HepG2 (cell line): Measurements from ENCODE around the gene COLGALT1. TPM values are rescaled to one million over a fixed set of nuclear protein-coding genes. Genes with fewer than 3 reads are reported as not detected.
A peak's percentile ranks its signal among the peaks of the same experiment; 100 is the strongest.

Source experiments
- ATAC-seq: fragments of 200-7000 bp; cut with Tn5 transposase; 3 replicates; pipeline ENCODE4 v1.9.1; 2020; ENCODE audit warnings: mild to moderate bottlenecking, moderate library complexity
- BruUV-seq: library from RNA; stranded (reverse); fragments of 400-500 nt; replicated peaks from 2 replicates; lab custom pipeline; 2021; lab: Mats Ljungman, UMichigan
- CTCF ChIA-PET: fragments of 300-600 bp; formaldehyde crosslinking; extraction: SDS; loops from one replicate; lab custom pipeline; 2021; ENCODE audit warnings: low total read pairs, inconsistent platforms, low intra/inter-chr PET ratio; lab: Yijun Ruan, JAX
- POLR2A ChIA-PET: fragments of 350-600 bp; sonication (Branson Sonifier 250); formaldehyde crosslinking; loops from one replicate; lab custom pipeline; 2020; ENCODE audit warnings: antibody characterized with exemption, inconsistent platforms; lab: Yijun Ruan, JAX
- DNase-seq: peaks from one replicate; pipeline ENCODE4 v3.0.0-alpha.2; 2015; ENCODE audit warnings: low spot score
- FAIRE-seq: peaks from 3 replicates; lab custom pipeline; 2011; peaks lifted over from hg19 to GRCh38; lab: Jason Lieb, UNC
- H2AFZ ChIP-seq: one replicate; pipeline ENCODE4 v1.6.1; 2011; ENCODE audit warnings: low read length, inconsistent platforms
- H3K27ac ChIP-seq: fragments of 300-600 bp; 3 replicates; pipeline ENCODE4 v1.8.0; 2011; ENCODE audit warnings: mixed run types, mild to moderate bottlenecking, mixed read lengths, low read length, inconsistent platforms; ENCODE audit not compliant: insufficient read depth; ENCODE audit errors: extremely low read length
- H3K27me3 ChIP-seq, 2 experiments: fragments of 200-600 bp in 1 of 2; 2 replicates in 1 of 2; 3 replicates in 1 of 2; pipeline versions ENCODE4 v1.6.0 to v1.8.0; 2011; ENCODE audit warnings: low read length in 2 of 2, mild to moderate bottlenecking in 2 of 2, moderate library complexity in 2 of 2, inconsistent platforms in 1 of 2; ENCODE audit not compliant: insufficient read depth in 2 of 2, control insufficient read depth in 1 of 2
- H3K36me3 ChIP-seq, 2 experiments: fragments of 200-600 bp in 1 of 2; replicated peaks in 1 of 2; 2 replicates in 1 of 2; 3 replicates in 1 of 2; pipeline versions ENCODE4 v1.5.1 to v1.8.0; 2011; ENCODE audit warnings: low read length in 2 of 2, inconsistent platforms in 1 of 2; ENCODE audit not compliant: insufficient read depth in 2 of 2, control insufficient read depth in 1 of 2
- H3K4me1 ChIP-seq: 2 replicates; pipeline ENCODE4 v1.5.1; 2012; ENCODE audit warnings: low read length, inconsistent platforms; ENCODE audit not compliant: insufficient read depth
- H3K4me2 ChIP-seq: 2 replicates; pipeline ENCODE4 v1.6.0; 2011; ENCODE audit warnings: low read depth, low read length, inconsistent platforms
- H3K4me3 ChIP-seq, 3 experiments: fragments of 200-600 bp in 1 of 3; sonication (generic), shearing (Covaris generic) in 1 of 3; replicated peaks in 1 of 3; 2 replicates each; pipeline ENCODE4 v1.5.1; 2011 to 2016; ENCODE audit warnings: low read length in 3 of 3, inconsistent platforms in 2 of 3, low read depth in 2 of 3, mild to moderate bottlenecking in 2 of 3, control low read depth in 1 of 3, mixed read lengths in 1 of 3; ENCODE audit not compliant: insufficient read depth in 1 of 3
- H3K79me2 ChIP-seq: one replicate; pipeline ENCODE4 v1.6.1; 2011; ENCODE audit warnings: low read length, inconsistent platforms; ENCODE audit not compliant: insufficient read depth
- H3K9ac ChIP-seq: 2 replicates; pipeline ENCODE4 v1.6.0; 2011; ENCODE audit warnings: mild to moderate bottlenecking, low read depth, low read length, inconsistent platforms; ENCODE audit not compliant: insufficient read depth
- H3K9me3 ChIP-seq: 2 replicates; pipeline ENCODE4 v1.5.1; 2012; ENCODE audit warnings: mild to moderate bottlenecking, low read length
- H4K20me1 ChIP-seq: 2 replicates; pipeline ENCODE4 v1.6.0; 2011; ENCODE audit warnings: inconsistent platforms, mild to moderate bottlenecking, low read length, moderate library complexity; ENCODE audit not compliant: insufficient read depth
- CHD4 ChIP-seq: fragments of 200-600 bp; sonication (generic); IDR thresholded peaks from 2 replicates; pipeline ENCODE4 v1.7.0; 2017; ENCODE audit warnings: mild to moderate bottlenecking, low read length, borderline replicate concordance
- KDM1A ChIP-seq: IDR thresholded peaks from 2 replicates; pipeline ENCODE4 v1.6.1; 2016; ENCODE audit warnings: missing compliant biosample characterization
- RAD51 ChIP-seq: fragments of 450-650 bp; IDR thresholded peaks from 2 replicates; pipeline ENCODE4 v1.6.1; 2016; ENCODE audit warnings: borderline replicate concordance
- USF2 ChIP-seq, 2 experiments: sonication (generic) in 1 of 2; formaldehyde crosslinking in 1 of 2; IDR thresholded peaks; 2 replicates each; pipeline versions ENCODE4 v1.5.1 to v1.6.1; 2011 to 2020; ENCODE audit warnings: borderline replicate concordance in 1 of 2, low read depth in 1 of 2, low read length in 1 of 2, mild to moderate bottlenecking in 1 of 2, missing genetic modification reagents in 1 of 2, moderate library complexity in 1 of 2
- ZMYM3 ChIP-seq: sonication (generic); formaldehyde crosslinking; IDR thresholded peaks from 2 replicates; pipeline ENCODE4 v1.5.1; 2020; ENCODE audit warnings: mild to moderate bottlenecking, missing genetic modification reagents
- ZNF629 ChIP-seq: sonication (generic); formaldehyde crosslinking; conservative IDR thresholded peaks from 2 replicates; pipeline ENCODE4 v1.5.0; 2020; ENCODE audit warnings: missing genetic modification reagents
- ZNF883 ChIP-seq: sonication (generic); formaldehyde crosslinking; IDR thresholded peaks from 2 replicates; pipeline ENCODE4 v1.5.1; 2020; ENCODE audit warnings: mild to moderate bottlenecking, missing genetic modification reagents; ENCODE audit errors: not compliant biosample characterization
- WGBS: methylation state at CpG from one replicate; pipeline ENCODE4 v1.1.6; 2017; ENCODE audit warnings: low lambda C conversion rate; 5-methylcytosine and 5-hydroxymethylcytosine counted together
- in situ Hi-C: cut with HindIII; loops from 2 replicates; pipeline ENCODE4 v1.10.0; 2017; ENCODE audit warnings: low pct_unique_long_range_greater_than_20kb; ENCODE audit not compliant: extremely low pct_ligation_motif_present
- intact Hi-C: fragments of 100-400 bp; cut with micrococcal nuclease; formaldehyde crosslinking; loops from one replicate; pipeline ENCODE4 v1.10.0; 2022; ENCODE audit not compliant: unreplicated experiment
- polyA plus RNA-seq, 8 experiments: library from polyadenylated mRNA; depleted of rRNA in 3 of 8; stranded (reverse) in 7 of 8; unstranded in 1 of 8; fragments of >200 nt; fragmentation: Illumina TruSeq in 4 of 8; extraction: Trizol in 4 of 8; gene quantifications; 2 replicates each; pipeline versions ENCODE4 v1.2.1 to v1.2.3, GENCODE V29; 2011 to 2016; ENCODE audit warnings: low read depth in 4 of 8, missing spikeins in 1 of 8, mixed read lengths in 1 of 8; ENCODE audit not compliant: insufficient read depth in 1 of 8
- total RNA-seq, 5 experiments: library from RNA; depleted of rRNA; stranded (reverse); fragments of >200 nt; fragmentation: Illumina TruSeq; extraction: Trizol; gene quantifications; 2 replicates each; pipeline ENCODE4 v1.2.3, GENCODE V29; 2016; ENCODE audit warnings: low read depth in 1 of 5

Gene COLGALT1
- total and polyA plus RNA-seq, 2 of the 13 experiments (the other 11 are each of a cell fraction or from before 2014, with no cell fraction given): 58.0 to 211 TPM

GRCh38 chr19:17604372-17605025 is 49.0 kb downstream of the COLGALT1 start (continued):
- TF ChIP-seq USF2 (IDR thresholded peaks at IDR 0.05; ENCODE audit: low read depth, low read length) (no peak), USF2 (CRISPR knock-in tag; IDR thresholded peaks at IDR 0.05; ENCODE audit: borderline replicate concordance) (no peak), ZNF883 (no peak)

DNA sequence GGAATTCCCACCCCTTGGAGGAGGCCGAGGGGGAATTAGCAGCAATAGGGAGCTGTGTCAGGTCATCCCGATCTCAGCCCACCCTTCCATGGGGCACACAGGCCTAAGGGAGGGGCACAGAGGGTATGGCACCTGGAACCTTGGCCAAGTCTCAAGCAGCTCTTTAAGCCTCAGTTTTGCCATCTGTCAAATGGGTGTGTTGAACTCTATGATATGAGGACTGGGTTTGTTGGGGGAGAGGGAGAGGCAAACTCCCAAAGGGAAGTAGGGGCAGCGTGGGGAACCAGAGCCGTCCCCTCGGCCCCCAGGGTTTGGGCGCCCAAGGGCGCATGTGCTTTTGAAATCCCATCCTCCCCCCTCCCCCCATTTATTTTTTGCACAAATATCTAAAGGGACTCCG is 49.7 kb downstream of the COLGALT1 start:
- Histone ChIP-seq H3K27me3 (peaks cover 3 to 35% of the 10 kb centered on the region in 2 experiments; a peak in 3 of 5 replicates), H3K36me3 (no peaks in the 10 kb centered on the region), H3K27ac (no peak overlapping the region), H3K4me3 (no peak overlapping the region), H3K9me3 (no peaks in the 10 kb centered on the region), H4K20me1 (no peaks in the 10 kb centered on the region), H3K4me1 (peaks cover 40% of the 10 kb centered on the region), H3K79me2 (no peaks in the 10 kb centered on the region), H2AFZ (no peak overlapping the region), H3K9ac (no peak overlapping the region), H3K4me2 (no peak overlapping the region)
- BruUV-seq: no TSS peak
- WGBS: 73% methylated on average over 8 of the region's 8 CpGs
- ChIA-PET CTCF (no interaction called here), POLR2A (interaction anchor here (1.3 to 1.9 kb wide), 3 partner anchors 12 to 105 kb away, joined by 5 to 17 read pairs (median 11); partner anchors contain the start of gene PGLS)
- in situ Hi-C loops: no loop called here
- FAIRE-seq (no peak), DNase-seq (no peak), ATAC-seq (no peak)
- TF ChIP-seq KDM1A (CRISPR knock-in tag): 0 out of 2 replicates have a peak, but pooled peaks have one; percentile 68
- TF ChIP-seq CHD4: peak; percentile 69; the same call in 1 of the 2 replicates
- TF ChIP-seq ZNF629 (CRISPR knock-in tag): peak; percentile 94
- TF ChIP-seq RAD51: no peak
- peak; percentile 81 for TF ChIP-seq ZMYM3 (CRISPR knock-in tag)
- intact Hi-C loops: no loop called here
